LNCAP (cell line): ENCODE data around the gene SKAP1.

Source experiments
- TF ChIP-seq, protein P1 (sequence below): fragments of 450-650 bp; IDR thresholded peaks from 2 replicates; pipeline ENCODE4 v1.5.1; 2017; ENCODE audit warnings: mild to moderate bottlenecking

SKAP1 gene

DNA sequence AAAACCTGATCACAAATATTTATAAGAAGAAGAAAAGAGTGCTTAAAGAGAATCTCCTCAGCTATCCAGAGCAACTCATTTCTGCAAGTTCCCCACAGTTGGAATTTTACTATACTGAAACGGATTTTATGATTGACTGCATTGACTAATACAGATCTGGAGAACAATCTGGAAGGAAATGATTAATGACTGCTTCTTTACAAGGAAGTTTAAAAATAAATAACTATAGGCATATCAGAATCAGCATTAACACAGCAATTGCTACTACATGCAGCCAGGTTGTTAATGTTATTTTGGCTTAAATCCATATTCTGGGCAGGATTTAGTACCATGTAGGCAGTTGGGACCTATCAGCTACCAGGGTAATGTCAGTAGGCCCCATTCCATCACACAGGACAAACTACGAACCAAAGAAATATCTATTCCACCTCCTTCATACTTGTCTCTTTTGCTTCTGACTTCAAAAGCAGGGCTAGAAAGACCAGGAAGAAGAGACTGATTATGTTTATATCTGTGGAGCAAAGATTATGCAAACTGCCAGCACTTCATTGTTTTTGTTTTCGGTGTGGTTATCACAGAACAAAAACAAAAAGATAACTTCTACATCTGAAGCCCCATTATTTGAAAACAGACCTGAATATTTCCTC, 3.9 kb downstream of the SKAP1 start:
- TF ChIP-seq, protein P1, sequence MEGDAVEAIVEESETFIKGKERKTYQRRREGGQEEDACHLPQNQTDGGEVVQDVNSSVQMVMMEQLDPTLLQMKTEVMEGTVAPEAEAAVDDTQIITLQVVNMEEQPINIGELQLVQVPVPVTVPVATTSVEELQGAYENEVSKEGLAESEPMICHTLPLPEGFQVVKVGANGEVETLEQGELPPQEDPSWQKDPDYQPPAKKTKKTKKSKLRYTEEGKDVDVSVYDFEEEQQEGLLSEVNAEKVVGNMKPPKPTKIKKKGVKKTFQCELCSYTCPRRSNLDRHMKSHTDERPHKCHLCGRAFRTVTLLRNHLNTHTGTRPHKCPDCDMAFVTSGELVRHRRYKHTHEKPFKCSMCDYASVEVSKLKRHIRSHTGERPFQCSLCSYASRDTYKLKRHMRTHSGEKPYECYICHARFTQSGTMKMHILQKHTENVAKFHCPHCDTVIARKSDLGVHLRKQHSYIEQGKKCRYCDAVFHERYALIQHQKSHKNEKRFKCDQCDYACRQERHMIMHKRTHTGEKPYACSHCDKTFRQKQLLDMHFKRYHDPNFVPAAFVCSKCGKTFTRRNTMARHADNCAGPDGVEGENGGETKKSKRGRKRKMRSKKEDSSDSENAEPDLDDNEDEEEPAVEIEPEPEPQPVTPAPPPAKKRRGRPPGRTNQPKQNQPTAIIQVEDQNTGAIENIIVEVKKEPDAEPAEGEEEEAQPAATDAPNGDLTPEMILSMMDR, result no peak

DNA sequence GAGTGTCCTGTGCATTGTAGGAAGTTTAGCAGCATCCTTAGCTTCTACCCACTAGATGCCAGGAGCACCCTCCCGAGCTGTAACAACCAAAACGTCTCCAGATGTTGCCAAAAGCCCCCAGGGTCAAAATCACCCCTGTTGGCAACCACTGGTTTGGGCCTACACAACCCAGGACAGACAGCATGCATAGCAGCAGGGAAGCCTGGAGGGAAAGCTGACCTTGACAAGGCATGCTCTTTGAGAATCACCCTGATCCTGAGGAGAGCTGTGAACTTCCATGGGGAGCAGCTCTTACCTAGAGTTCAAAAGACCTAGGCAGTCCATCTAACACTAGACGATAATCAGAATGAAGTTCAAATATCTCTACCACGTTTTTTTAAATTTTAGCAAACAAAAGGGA, 9.2 kb downstream of the SKAP1 start:
- TF ChIP-seq, protein P1, result no peak

DNA sequence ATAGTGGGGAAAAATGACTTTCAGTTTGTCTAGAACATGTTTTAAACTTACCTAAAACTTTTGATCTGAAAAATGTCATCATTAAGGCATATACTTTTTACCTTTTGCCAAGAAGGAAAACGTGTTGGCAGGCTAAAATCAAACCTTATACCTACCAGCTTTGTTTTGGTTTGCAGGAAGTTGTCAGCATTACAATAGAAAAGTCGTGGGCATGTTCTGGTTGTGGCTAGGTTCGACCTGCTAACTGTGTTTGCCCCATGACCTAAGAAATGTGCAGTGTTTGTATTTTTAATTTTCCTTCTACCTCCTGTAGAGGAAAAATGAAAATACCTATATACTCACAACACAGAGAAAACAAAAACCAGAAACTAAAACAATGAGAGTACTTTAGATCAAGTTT, 13.0 kb downstream of the SKAP1 start:
- TF ChIP-seq, protein P1, result no peak

DNA sequence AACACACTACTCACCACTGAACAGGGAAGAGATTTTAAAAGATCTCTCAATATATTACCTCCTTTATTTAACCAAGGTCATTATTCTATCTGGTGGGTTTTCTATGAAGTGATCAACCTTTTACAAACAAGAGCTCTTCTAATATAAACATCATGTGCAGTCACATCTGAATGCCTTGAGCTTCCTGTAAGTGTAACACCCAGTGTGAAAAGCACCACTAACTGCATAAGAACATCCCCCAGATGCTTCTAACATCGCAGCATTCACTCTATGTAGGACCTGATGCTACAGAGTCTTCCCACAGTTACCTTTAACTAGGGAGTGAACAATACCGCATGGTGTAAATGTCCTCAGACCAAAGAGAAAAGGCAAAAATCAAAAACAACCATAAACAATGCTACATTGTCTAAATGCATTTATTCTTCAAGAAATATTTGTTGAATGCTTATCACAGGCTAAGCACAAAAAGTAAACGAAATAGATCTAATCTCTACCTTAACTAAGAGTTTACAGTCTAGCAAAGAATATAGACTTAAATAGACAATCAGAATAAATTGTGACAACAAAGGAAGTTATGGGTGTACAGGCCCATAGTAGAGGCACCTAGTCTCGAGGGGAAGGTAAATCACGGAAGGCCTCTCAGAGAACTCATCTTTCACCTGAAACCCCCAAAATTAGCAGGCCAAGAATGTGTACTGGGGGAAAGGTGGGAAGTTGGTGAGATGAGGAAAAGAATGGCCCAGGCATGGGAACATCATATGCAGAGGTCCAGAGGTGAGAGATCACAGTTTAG, 16.2 kb downstream of the SKAP1 start:
- TF ChIP-seq, protein P1, result no peak

DNA sequence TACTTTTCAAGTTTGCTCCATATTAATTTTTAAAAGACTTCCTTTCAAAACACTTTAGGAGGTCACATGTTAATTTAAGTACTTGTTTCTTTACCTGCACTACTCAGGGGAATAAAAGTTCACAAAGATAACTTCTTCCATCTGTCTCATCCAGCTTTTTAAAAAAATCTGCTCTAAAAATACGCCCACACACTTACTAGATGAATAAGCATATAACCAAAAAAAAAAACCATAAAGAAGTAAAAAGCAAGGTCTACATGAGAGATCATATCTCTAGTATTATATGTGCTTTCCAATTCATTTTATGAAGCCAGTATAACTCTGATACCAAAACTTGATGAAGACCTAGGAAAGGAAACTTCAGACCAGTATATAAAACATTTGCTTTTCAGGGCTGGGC, 17.2 kb downstream of the SKAP1 start:
- TF ChIP-seq, protein P1, result no peak

DNA sequence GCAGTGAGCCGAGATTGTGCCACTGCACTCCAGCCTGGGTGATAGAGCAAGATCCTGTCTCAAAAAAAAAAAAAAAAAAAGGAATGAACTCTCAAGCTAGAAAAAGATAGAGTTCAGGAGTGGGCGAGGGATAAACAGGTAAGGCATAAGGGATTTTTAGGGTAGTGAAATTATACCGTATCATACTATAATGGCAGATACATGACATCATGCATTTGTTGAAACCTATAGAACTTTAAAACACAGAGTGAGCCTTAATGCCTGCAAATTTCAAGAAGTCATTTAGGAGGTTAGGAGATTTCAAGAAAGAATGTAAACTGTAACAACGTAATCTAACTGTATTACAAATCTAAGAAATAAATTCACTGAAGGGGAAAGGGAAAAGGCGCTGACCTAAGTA, 20.4 kb downstream of the SKAP1 start:
- TF ChIP-seq, protein P1, result no peak

DNA sequence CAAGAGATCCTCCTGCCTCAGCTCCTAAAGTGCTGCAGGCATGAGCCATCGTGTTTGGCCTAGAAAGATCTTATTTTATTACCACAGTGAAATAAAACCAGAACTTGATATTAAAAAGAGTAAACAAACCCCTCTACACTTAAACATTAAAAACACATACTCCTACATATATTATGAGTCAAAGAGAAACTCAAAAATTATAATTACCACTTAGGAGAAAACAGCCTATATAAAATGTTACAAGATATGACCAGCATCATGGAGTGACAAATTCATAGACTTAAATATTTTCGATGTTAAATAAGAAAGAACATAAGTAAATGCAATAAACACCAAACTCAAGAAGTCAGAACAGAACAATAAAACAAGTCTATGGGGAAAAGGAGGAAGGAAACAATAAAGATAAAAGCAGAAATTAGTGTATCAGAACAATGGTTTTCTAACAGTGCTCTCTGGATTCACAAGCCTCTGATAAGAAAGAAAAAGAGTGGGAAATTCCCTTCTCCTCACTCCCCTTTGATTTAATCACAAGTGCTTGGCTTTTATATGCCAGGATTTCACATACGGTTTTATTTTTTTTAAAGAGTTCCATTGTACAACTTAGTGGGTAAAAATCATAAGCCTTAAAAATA, 23.0 kb downstream of the SKAP1 start:
- TF ChIP-seq, protein P1, result no peak
